Activated CD4-positive, CD25-positive, alpha-beta regulatory T cell treated with anti-CD3 and anti-CD28 coated beads, Interleukin-2, amount 50 U/mL, for 72 hours (primary cell): ENCODE results near the gene IWS1.
"Not testable (repeated sequence)": the region's sequence is repeated elsewhere in the genome, so short reads cannot be mapped to it uniquely, and the experiment has no call there.

ENCODE experiments used
- DNase-seq: peaks from one replicate; pipeline ENCODE4 v3.0.0; 2021

The IWS1 gene

GRCh38 chr2:127453392-127454171 lies 72.7 kb downstream of the IWS1 start:
- DNase-seq: no peak

GRCh38 chr2:127453013-127453391 lies 73.3 kb downstream of the IWS1 start:
- no peak for DNase-seq

- not testable (repeated sequence) for DNase-seq
These were observed 73.9 kb downstream of the IWS1 start for GRCh38 chr2:127452423-127452822.

GRCh38 chr2:127451981-127452380 lies 74.3 kb downstream of the IWS1 start:
- no peak for DNase-seq

- DNase-seq: no peak
These were observed 76.4 kb downstream of the IWS1 start for GRCh38 chr2:127449898-127450297.

- no peak for DNase-seq
These were observed 76.9 kb downstream of the IWS1 start for GRCh38 chr2:127449414-127449813.

- no peak for DNase-seq
These were observed 77.8 kb downstream of the IWS1 start for GRCh38 chr2:127448526-127448925.

GRCh38 chr2:127439343-127439742 lies 86.9 kb downstream of the IWS1 start:
- DNase-seq: no peak

GRCh38 chr2:127437781-127438726 lies 88.2 kb downstream of the IWS1 start:
- DNase-seq: no peak

- no peak for DNase-seq
These were observed 89.2 kb downstream of the IWS1 start for GRCh38 chr2:127437056-127437455.

- DNase-seq: no peak
These were observed 91.8 kb downstream of the IWS1 start for GRCh38 chr2:127434515-127434914.

GRCh38 chr2:127431408-127432023 lies 94.8 kb downstream of the IWS1 start:
- no peak for DNase-seq
